H9 (cell line): Measurements from ENCODE around the gene ASIC1. TPM values are rescaled to one million over a fixed set of nuclear protein-coding genes. Genes with fewer than 3 reads are reported as not detected.

ENCODE experiments used
- DNase-seq: peaks from one replicate; pipeline ENCODE4 v3.0.0-alpha.2; 2017
- H2AFZ ChIP-seq: one replicate; pipeline ENCODE4 v1.6.1; 2013; ENCODE audit warnings: mild to moderate bottlenecking, low read length, control low read depth, moderate library complexity
- H2AK5ac ChIP-seq: 2 replicates; pipeline ENCODE4 v1.6.1; 2013; ENCODE audit warnings: low read length, control low read depth, mixed read lengths; ENCODE audit not compliant: insufficient read length
- H2BK120ac ChIP-seq: one replicate; pipeline ENCODE4 v1.6.1; 2013; ENCODE audit warnings: low read depth, mild to moderate bottlenecking, low read length, control low read depth, inconsistent platforms; ENCODE audit not compliant: poor library complexity, severe bottlenecking
- H2BK12ac ChIP-seq: 2 replicates; pipeline ENCODE4 v1.6.1; 2013; ENCODE audit warnings: low read length, control low read depth, mixed read lengths, low read depth; ENCODE audit not compliant: insufficient read length
- H2BK15ac ChIP-seq: 2 replicates; pipeline ENCODE4 v1.6.1; 2013; ENCODE audit warnings: low read depth, low read length, control low read depth
- H2BK20ac ChIP-seq: one replicate; pipeline ENCODE4 v1.6.1; 2013; ENCODE audit warnings: low read depth, mild to moderate bottlenecking, low read length, control low read depth, inconsistent platforms; ENCODE audit not compliant: poor library complexity, severe bottlenecking
- H2BK5ac ChIP-seq: 2 replicates; pipeline ENCODE4 v1.6.1; 2013; ENCODE audit warnings: low read length, control low read depth, mixed read lengths; ENCODE audit not compliant: insufficient read length
- H3K14ac ChIP-seq: 2 replicates; pipeline ENCODE4 v1.6.1; 2013; ENCODE audit warnings: low read length, control low read depth; ENCODE audit not compliant: insufficient read depth
- H3K18ac ChIP-seq: 2 replicates; pipeline ENCODE4 v1.6.1; 2013; ENCODE audit warnings: low read depth, mild to moderate bottlenecking, mixed read lengths, low read length, control low read depth; ENCODE audit not compliant: insufficient read length
- H3K23ac ChIP-seq: 2 replicates; pipeline ENCODE4 v1.6.1; 2013; ENCODE audit warnings: low read length, control low read depth, mixed read lengths, low read depth; ENCODE audit not compliant: insufficient read length
- H3K23me2 ChIP-seq: 2 replicates; pipeline ENCODE4 v1.6.1; 2013; ENCODE audit warnings: low read depth, mild to moderate bottlenecking, mixed read lengths, low read length, control low read depth; ENCODE audit not compliant: insufficient read length, poor library complexity, severe bottlenecking
- H3K27ac ChIP-seq: 2 replicates; pipeline ENCODE4 v1.5.1; 2013; ENCODE audit warnings: low read length, control low read depth, mixed read lengths, low read depth; ENCODE audit not compliant: insufficient read length
- H3K27me3 ChIP-seq: 2 replicates; pipeline ENCODE4 v1.6.1; 2013; ENCODE audit warnings: low read length, control low read depth, inconsistent platforms; ENCODE audit not compliant: insufficient read depth
- H3K4ac ChIP-seq: 2 replicates; pipeline ENCODE4 v1.6.1; 2013; ENCODE audit warnings: low read depth, mild to moderate bottlenecking, control low read depth, inconsistent platforms, low read length, moderate library complexity
- H3K4me1 ChIP-seq: 2 replicates; pipeline ENCODE4 v1.6.1; 2013; ENCODE audit warnings: low read length, control low read depth, inconsistent platforms; ENCODE audit not compliant: insufficient read depth
- H3K4me2 ChIP-seq: 2 replicates; pipeline ENCODE4 v1.6.1; 2013; ENCODE audit warnings: low read length, control low read depth, mixed read lengths; ENCODE audit not compliant: insufficient read length, insufficient read depth
- H3K56ac ChIP-seq: 2 replicates; pipeline ENCODE4 v1.6.1; 2013; ENCODE audit warnings: low read depth, mild to moderate bottlenecking, mixed read lengths, low read length, control low read depth; ENCODE audit not compliant: insufficient read length
- H3K79me1 ChIP-seq: 2 replicates; pipeline ENCODE4 v1.6.1; 2013; ENCODE audit warnings: low read depth, mild to moderate bottlenecking, moderate library complexity, low read length, control low read depth, inconsistent platforms; ENCODE audit not compliant: insufficient read depth, poor library complexity, severe bottlenecking
- H3K79me2 ChIP-seq: 2 replicates; pipeline ENCODE4 v1.6.1; 2013; ENCODE audit warnings: low read length, control low read depth, inconsistent platforms; ENCODE audit not compliant: insufficient read depth
- H3K9ac ChIP-seq: 2 replicates; pipeline ENCODE4 v1.6.1; 2013; ENCODE audit warnings: low read length, control low read depth, mixed read lengths; ENCODE audit not compliant: insufficient read length; ENCODE audit errors: extremely low read depth
- H3K9me3 ChIP-seq: one replicate; pipeline ENCODE4 v1.6.1; 2013; ENCODE audit warnings: low read depth, low read length, inconsistent platforms; ENCODE audit not compliant: control insufficient read depth
- H3T11ph ChIP-seq: one replicate; pipeline ENCODE4 v1.6.1; 2013; ENCODE audit warnings: mild to moderate bottlenecking, low read length, control low read depth, inconsistent platforms
- H4K20me1 ChIP-seq: one replicate; pipeline ENCODE4 v1.6.1; 2013; ENCODE audit not compliant: control insufficient read depth, insufficient read length, insufficient read depth
- H4K5ac ChIP-seq: 2 replicates; pipeline ENCODE4 v1.6.1; 2013; ENCODE audit warnings: low read depth, mild to moderate bottlenecking, mixed read lengths, low read length, control low read depth; ENCODE audit not compliant: insufficient read length
- H4K8ac ChIP-seq: replicated peaks from 2 replicates; pipeline ENCODE4 v1.6.1; 2013; ENCODE audit warnings: low read length, control low read depth, mixed read lengths, low read depth; ENCODE audit not compliant: insufficient read length
- H4K91ac ChIP-seq: 2 replicates; pipeline ENCODE4 v1.6.1; 2013; ENCODE audit warnings: low read depth, mild to moderate bottlenecking, moderate library complexity, mixed read lengths, low read length, control low read depth; ENCODE audit not compliant: insufficient read length
- H3K27ac Mint-ChIP-seq, 3 experiments: 2 replicates in 2 of 3; 3 replicates in 1 of 3; pipeline ENCODE4 v1.8.0; 2020 to 2021; ENCODE audit warnings: mixed read lengths in 3 of 3, mild to moderate bottlenecking in 1 of 3, moderate library complexity in 1 of 3
- H3K27me3 Mint-ChIP-seq: 2 replicates; pipeline ENCODE4 v1.8.0; 2021; ENCODE audit warnings: low read depth, mild to moderate bottlenecking, moderate library complexity, mixed read lengths
- H3K36me3 Mint-ChIP-seq, 3 experiments: 2 replicates in 2 of 3; 3 replicates in 1 of 3; pipeline ENCODE4 v1.8.0; 2020 to 2021; ENCODE audit warnings: low read depth in 3 of 3, mixed read lengths in 3 of 3; ENCODE audit not compliant: insufficient read depth in 1 of 3
- H3K4me1 Mint-ChIP-seq, 2 experiments: 2 replicates each; pipeline ENCODE4 v1.8.0; 2020; ENCODE audit warnings: mixed read lengths in 2 of 2
- H3K4me3 Mint-ChIP-seq, 2 experiments: 2 replicates in 1 of 2; 3 replicates in 1 of 2; pipeline ENCODE4 v1.8.0; 2020 to 2021; ENCODE audit warnings: mild to moderate bottlenecking in 2 of 2, mixed read lengths in 2 of 2, moderate library complexity in 1 of 2
- H3K9me3 Mint-ChIP-seq, 2 experiments: 2 replicates in 1 of 2; 3 replicates in 1 of 2; pipeline ENCODE4 v1.8.0; 2020; ENCODE audit warnings: mild to moderate bottlenecking in 2 of 2, mixed read lengths in 2 of 2, moderate library complexity in 1 of 2
- WGBS: extraction: QIAGEN DNeasy Blood & Tissue Kit; methylation state at CpG from one replicate; pipeline ENCODE4 v1.1.7; 2013; ENCODE audit warnings: missing lambda C conversion rate, low lambda C conversion rate, mixed read lengths; ENCODE audit not compliant: insufficient read length; ENCODE audit errors: extremely low coverage; 5-methylcytosine and 5-hydroxymethylcytosine counted together
- total RNA-seq: library from RNA; stranded (reverse); gene quantifications from 2 replicates; pipeline ENCODE4 v1.2.1, GENCODE V29; 2021
- TF ChIP-seq, protein P1 (sequence below): fragments of 200-600 bp; sonication (generic); conservative IDR thresholded peaks from 3 replicates; pipeline ENCODE4 v1.8.0; 2021; ENCODE audit warnings: antibody characterized with exemption, mild to moderate bottlenecking

Gene ASIC1
- total RNA-seq, 1 experiment from 2014 or later = 3.9 TPM

DNA sequence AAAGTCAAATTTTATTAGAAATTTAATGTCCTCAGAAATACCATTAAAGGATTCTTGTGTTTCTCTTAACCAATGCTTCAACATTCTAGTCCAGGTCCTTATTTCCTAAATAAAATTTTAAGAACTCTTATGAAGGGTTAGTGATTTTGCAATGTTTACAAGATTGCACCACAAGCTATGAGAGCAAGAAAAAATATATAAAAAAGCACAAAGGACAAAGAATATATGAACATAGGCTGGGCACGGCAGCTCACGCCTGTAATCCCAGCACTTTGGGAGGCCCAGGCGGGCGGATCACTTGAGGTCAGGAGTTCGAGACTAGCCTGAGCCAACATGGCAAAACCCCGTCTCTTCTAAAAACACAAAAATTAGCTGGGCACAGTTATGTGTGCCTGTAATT is 39.8 kb upstream of the ASIC1 start:
- no peaks in the 10 kb centered on the region; the same call in 1 of the 2 replicates for H3K4me1 ChIP-seq
- H3K23ac ChIP-seq = no peak overlapping the region
- no peaks in the 10 kb centered on the region for H4K20me1 ChIP-seq
- no peak overlapping the region for H3K56ac ChIP-seq
- H3K27me3 Mint-ChIP-seq = no peaks in the 10 kb centered on the region
- no peaks in the 10 kb centered on the region for H3K23me2 ChIP-seq
- peaks cover 12% of the 10 kb centered on the region for H3K79me1 ChIP-seq
- H3K27ac ChIP-seq = no peak overlapping the region
- no peak overlapping the region for H4K91ac ChIP-seq
- H3K18ac ChIP-seq = no peak overlapping the region
- H4K5ac ChIP-seq = no peak overlapping the region
- no peak overlapping the region for H3K4me3 Mint-ChIP-seq
- H3K36me3 Mint-ChIP-seq = peaks cover 13 to 27% (median 21%) of the 10 kb centered on the region in 3 experiments; a peak in 6 of 7 replicates
- peaks cover 13 to 18% of the 10 kb centered on the region in 2 experiments for H3K4me1 Mint-ChIP-seq
- H4K8ac ChIP-seq = no peak overlapping the region
- H2BK12ac ChIP-seq = no peak overlapping the region
- no peak overlapping the region for H2AFZ ChIP-seq
- TF ChIP-seq, protein P1, sequence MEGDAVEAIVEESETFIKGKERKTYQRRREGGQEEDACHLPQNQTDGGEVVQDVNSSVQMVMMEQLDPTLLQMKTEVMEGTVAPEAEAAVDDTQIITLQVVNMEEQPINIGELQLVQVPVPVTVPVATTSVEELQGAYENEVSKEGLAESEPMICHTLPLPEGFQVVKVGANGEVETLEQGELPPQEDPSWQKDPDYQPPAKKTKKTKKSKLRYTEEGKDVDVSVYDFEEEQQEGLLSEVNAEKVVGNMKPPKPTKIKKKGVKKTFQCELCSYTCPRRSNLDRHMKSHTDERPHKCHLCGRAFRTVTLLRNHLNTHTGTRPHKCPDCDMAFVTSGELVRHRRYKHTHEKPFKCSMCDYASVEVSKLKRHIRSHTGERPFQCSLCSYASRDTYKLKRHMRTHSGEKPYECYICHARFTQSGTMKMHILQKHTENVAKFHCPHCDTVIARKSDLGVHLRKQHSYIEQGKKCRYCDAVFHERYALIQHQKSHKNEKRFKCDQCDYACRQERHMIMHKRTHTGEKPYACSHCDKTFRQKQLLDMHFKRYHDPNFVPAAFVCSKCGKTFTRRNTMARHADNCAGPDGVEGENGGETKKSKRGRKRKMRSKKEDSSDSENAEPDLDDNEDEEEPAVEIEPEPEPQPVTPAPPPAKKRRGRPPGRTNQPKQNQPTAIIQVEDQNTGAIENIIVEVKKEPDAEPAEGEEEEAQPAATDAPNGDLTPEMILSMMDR = no peak
- no peaks in the 10 kb centered on the region for H3K27me3 ChIP-seq
- H3K4me2 ChIP-seq = no peak overlapping the region
- no peak overlapping the region for H2BK20ac ChIP-seq
- no peak overlapping the region for H2BK120ac ChIP-seq
- H3K4ac ChIP-seq = no peak overlapping the region
- no peak overlapping the region for H3K9ac ChIP-seq
- no peak overlapping the region for H2BK15ac ChIP-seq
- no peak overlapping the region for H3K14ac ChIP-seq
- H2BK5ac ChIP-seq = no peak overlapping the region
- peaks cover 10% of the 10 kb centered on the region; the same call in 1 of the 2 replicates for H3K79me2 ChIP-seq
- H2AK5ac ChIP-seq = no peak overlapping the region
- H3K9me3 Mint-ChIP-seq = no peaks in the 10 kb centered on the region
- WGBS = no CpG with 5 or more reads among the region's 6 CpGs
- no peak overlapping the region for H3T11ph ChIP-seq
- no peaks in the 10 kb centered on the region for H3K9me3 ChIP-seq
- no peak for DNase-seq
- H3K27ac Mint-ChIP-seq = no peak overlapping the region
